Caco-2 (cell line): Measurements from ENCODE around the gene HNF1A. TPM values are rescaled to one million over a fixed set of nuclear protein-coding genes. Genes with fewer than 3 reads are reported as not detected.

Experiments
- BruUV-seq: library from RNA; stranded (reverse); fragments of 400-500 nt; replicated peaks from 2 replicates; lab custom pipeline; 2021; lab: Mats Ljungman, UMichigan
- CTCF ChIA-PET: fragments of 300-600 bp; sonication (Branson Sonifier 250); formaldehyde crosslinking; loops from one replicate; lab custom pipeline; 2022; ENCODE audit warnings: antibody characterized with exemption; lab: Charles Lee
- POLR2A ChIA-PET: fragments of 300-600 bp; sonication (Branson Sonifier 250); formaldehyde crosslinking; loops from one replicate; lab custom pipeline; 2022; ENCODE audit warnings: antibody characterized with exemption; lab: Charles Lee
- DNase-seq, 2 experiments: peaks; one replicate each; pipeline versions ENCODE4 v3.0.0 to v3.0.0-alpha.2; 2020 to 2022
- H3K27me3 ChIP-seq: replicated peaks from 2 replicates; pipeline ENCODE4 v1.6.0; 2011; ENCODE audit warnings: low read length; ENCODE audit not compliant: control insufficient read depth, insufficient read depth
- H3K36me3 ChIP-seq: 2 replicates; pipeline ENCODE4 v1.5.1; 2011; ENCODE audit warnings: low read length; ENCODE audit not compliant: control insufficient read depth, insufficient read depth
- H3K4me1 ChIP-seq: fragments of 250-450 bp; sonication (Bioruptor Pico); 2 replicates; pipeline ENCODE4 v1.5.1; 2020; ENCODE audit warnings: mild to moderate bottlenecking
- H3K4me3 ChIP-seq: 2 replicates; pipeline ENCODE4 v1.5.1; 2011; ENCODE audit warnings: low read depth, mild to moderate bottlenecking, control low read depth, low read length
- H3K9me3 ChIP-seq: fragments of 250-450 bp; sonication (Bioruptor Pico); 2 replicates; pipeline ENCODE4 v1.5.1; 2020; ENCODE audit warnings: mild to moderate bottlenecking, moderate library complexity
- H3K27ac Mint-ChIP-seq: one replicate; pipeline ENCODE4 v1.8.0; 2022; ENCODE audit warnings: mixed read lengths; ENCODE audit not compliant: unreplicated experiment
- H3K27me3 Mint-ChIP-seq: one replicate; pipeline ENCODE4 v1.8.0; 2022; ENCODE audit warnings: mixed read lengths; ENCODE audit not compliant: insufficient read depth, unreplicated experiment
- H3K36me3 Mint-ChIP-seq: one replicate; pipeline ENCODE4 v1.8.0; 2022; ENCODE audit warnings: mild to moderate bottlenecking, mixed read lengths; ENCODE audit not compliant: insufficient read depth, unreplicated experiment
- H3K4me1 Mint-ChIP-seq: one replicate; pipeline ENCODE4 v1.8.0; 2022; ENCODE audit warnings: low read depth, mixed read lengths; ENCODE audit not compliant: unreplicated experiment
- H3K4me3 Mint-ChIP-seq: one replicate; pipeline ENCODE4 v1.8.0; 2022; ENCODE audit warnings: mild to moderate bottlenecking, moderate library complexity, mixed read lengths; ENCODE audit not compliant: unreplicated experiment
- H3K9me3 Mint-ChIP-seq: one replicate; pipeline ENCODE4 v1.8.0; 2022; ENCODE audit warnings: mixed read lengths; ENCODE audit not compliant: unreplicated experiment
- CTCF ChIP-seq, 2 experiments: fragments of 200-600 bp in 1 of 2; IDR thresholded peaks; 1 replicate in 1 of 2; 2 replicates in 1 of 2; pipeline versions ENCODE4 v1.5.1 to v1.8.0; 2011 to 2022; ENCODE audit warnings: antibody characterized with exemption in 1 of 2, control low read depth in 1 of 2, inconsistent platforms in 1 of 2, low read depth in 1 of 2, low read length in 1 of 2, mild to moderate bottlenecking in 1 of 2, moderate library complexity in 1 of 2; ENCODE audit not compliant: insufficient read depth in 1 of 2, severe bottlenecking in 1 of 2, unreplicated experiment in 1 of 2
- intact Hi-C: fragments of 100-400 bp; cut with micrococcal nuclease; formaldehyde crosslinking; loops from one replicate; pipeline ENCODE4 v1.10.0; 2022; ENCODE audit not compliant: unreplicated experiment
- total RNA-seq: library from RNA; stranded (reverse); gene quantifications from 2 replicates; pipeline ENCODE4 v1.2.3, GENCODE V29; 2022

Gene HNF1A
- total RNA-seq, 1 experiment from 2014 or later = 41.2 TPM

DNA sequence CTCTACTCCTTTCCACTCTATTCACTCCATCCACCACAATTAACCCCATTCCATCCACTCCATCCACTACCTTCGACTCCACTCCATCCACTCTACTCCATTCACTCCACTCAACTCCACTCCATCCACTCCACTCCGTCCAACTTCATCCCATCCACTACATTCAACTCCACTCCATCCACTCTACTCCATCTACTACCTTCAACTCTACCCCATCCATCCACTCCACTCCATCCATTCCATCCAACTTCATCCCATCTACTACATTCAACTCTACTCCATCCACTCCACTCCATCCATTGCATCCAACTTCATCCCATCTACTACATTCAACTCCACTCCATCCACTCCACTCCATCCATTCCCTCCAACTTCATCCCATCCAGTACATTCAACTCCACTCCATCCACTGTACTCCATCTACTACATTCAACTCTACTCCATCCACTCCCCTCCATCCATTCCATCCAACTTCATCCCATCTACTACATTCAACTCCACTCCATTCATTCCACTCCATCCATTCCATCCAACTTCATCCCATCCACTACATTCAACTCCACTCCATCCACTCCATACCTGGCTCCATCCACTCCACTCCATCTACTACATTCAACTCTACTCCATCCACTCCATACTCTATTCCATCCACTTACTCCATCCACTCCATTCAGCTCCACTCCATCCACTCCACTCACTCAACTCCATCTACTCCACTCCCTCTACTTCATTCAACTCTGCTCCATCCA lies 16.4 kb downstream of the HNF1A start:
- BruUV-seq = no TSS peak
- H3K4me1 Mint-ChIP-seq = no peaks in the 10 kb centered on the region
- ChIA-PET POLR2A (no interaction called here), CTCF (no interaction called here)
- peaks cover 6% of the 10 kb centered on the region; the same call in 1 of the 2 replicates for H3K36me3 ChIP-seq
- no peak overlapping the region for H3K27ac Mint-ChIP-seq
- TF ChIP-seq CTCF (IDR thresholded peaks at IDR 0.05; ENCODE audit: insufficient read depth in 1 of 2, low read depth in 1 of 2, low read length in 1 of 2, severe bottlenecking in 1 of 2, unreplicated experiment in 1 of 2) = no peak
- no peaks in the 10 kb centered on the region for H3K9me3 ChIP-seq
- no peaks in the 10 kb centered on the region for H3K27me3 Mint-ChIP-seq
- peaks cover 55% of the 10 kb centered on the region for H3K36me3 Mint-ChIP-seq
- intact Hi-C loops = no loop called here
- no peaks in the 10 kb centered on the region for H3K4me1 ChIP-seq
- H3K4me3 ChIP-seq = no peak overlapping the region
- no peak overlapping the region for H3K4me3 Mint-ChIP-seq
- DNase-seq = no peak
- H3K27me3 ChIP-seq = no peaks in the 10 kb centered on the region
- peaks cover 14% of the 10 kb centered on the region for H3K9me3 Mint-ChIP-seq

DNA sequence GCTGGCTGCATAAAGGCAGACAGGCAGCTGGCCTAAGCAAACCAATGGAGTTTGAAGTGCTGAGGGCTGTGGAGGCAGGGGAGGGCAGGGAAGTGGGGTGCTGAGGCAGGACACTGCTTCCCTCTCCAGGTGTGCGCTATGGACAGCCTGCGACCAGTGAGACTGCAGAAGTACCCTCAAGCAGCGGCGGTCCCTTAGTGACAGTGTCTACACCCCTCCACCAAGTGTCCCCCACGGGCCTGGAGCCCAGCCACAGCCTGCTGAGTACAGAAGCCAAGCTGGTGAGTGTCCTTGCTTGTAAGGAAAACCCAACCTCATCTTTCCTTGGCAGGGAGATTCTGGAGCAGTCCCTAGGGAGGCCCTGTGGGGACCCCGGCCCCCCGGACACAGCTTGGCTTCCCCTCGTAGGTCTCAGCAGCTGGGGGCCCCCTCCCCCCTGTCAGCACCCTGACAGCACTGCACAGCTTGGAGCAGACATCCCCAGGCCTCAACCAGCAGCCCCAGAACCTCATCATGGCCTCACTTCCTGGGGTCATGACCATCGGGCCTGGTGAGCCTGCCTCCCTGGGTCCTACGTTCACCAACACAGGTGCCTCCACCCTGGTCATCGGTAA lies 17.9 kb downstream of the HNF1A start:
- Histone ChIP-seq H3K4me1 (no peaks in the 10 kb centered on the region), H3K27me3 (no peaks in the 10 kb centered on the region), H3K4me3 (no peak overlapping the region), H3K36me3 (peaks cover 10% of the 10 kb centered on the region), H3K9me3 (no peaks in the 10 kb centered on the region)
- H3K4me3 Mint-ChIP-seq = no peak overlapping the region
- no peak overlapping the region for H3K27ac Mint-ChIP-seq
- POLR2A ChIA-PET = no interaction called here
- H3K9me3 Mint-ChIP-seq = peaks cover 14% of the 10 kb centered on the region
- intact Hi-C loops = no loop called here
- peaks cover 60% of the 10 kb centered on the region for H3K36me3 Mint-ChIP-seq
- CTCF ChIA-PET = no interaction called here
- BruUV-seq = no TSS peak
- no peaks in the 10 kb centered on the region for H3K4me1 Mint-ChIP-seq
- no peak for TF ChIP-seq CTCF (IDR thresholded peaks at IDR 0.05; ENCODE audit: insufficient read depth in 1 of 2, low read depth in 1 of 2, low read length in 1 of 2, severe bottlenecking in 1 of 2, unreplicated experiment in 1 of 2)
- no peak for DNase-seq
- no peaks in the 10 kb centered on the region for H3K27me3 Mint-ChIP-seq

DNA sequence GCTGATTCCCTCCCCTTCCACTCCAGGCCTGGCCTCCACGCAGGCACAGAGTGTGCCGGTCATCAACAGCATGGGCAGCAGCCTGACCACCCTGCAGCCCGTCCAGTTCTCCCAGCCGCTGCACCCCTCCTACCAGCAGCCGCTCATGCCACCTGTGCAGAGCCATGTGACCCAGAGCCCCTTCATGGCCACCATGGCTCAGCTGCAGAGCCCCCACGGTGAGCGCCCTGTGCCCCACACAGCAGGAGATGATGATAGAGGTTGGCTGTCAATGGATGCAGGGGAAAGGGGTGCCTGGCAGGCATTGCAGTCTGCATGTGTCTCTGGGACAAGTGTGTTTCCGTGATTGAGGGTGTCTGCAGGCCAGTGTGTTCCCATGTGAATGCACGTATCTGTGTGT lies 19.1 kb downstream of the HNF1A start:
- Mint-ChIP-seq H3K27ac (no peak overlapping the region), H3K4me1 (no peaks in the 10 kb centered on the region), H3K4me3 (no peak overlapping the region), H3K9me3 (peaks cover 14% of the 10 kb centered on the region), H3K36me3 (peaks cover 72% of the 10 kb centered on the region), H3K27me3 (no peaks in the 10 kb centered on the region)
- no peaks in the 10 kb centered on the region for H3K4me1 ChIP-seq
- ChIA-PET POLR2A (no interaction called here), CTCF (no interaction called here)
- intact Hi-C loops = no loop called here
- no peak overlapping the region for H3K4me3 ChIP-seq
- no peaks in the 10 kb centered on the region for H3K27me3 ChIP-seq
- no peak for TF ChIP-seq CTCF (IDR thresholded peaks at IDR 0.05; ENCODE audit: insufficient read depth in 1 of 2, low read depth in 1 of 2, low read length in 1 of 2, severe bottlenecking in 1 of 2, unreplicated experiment in 1 of 2)
- no peaks in the 10 kb centered on the region for H3K9me3 ChIP-seq
- DNase-seq = no peak
- peaks cover 10% of the 10 kb centered on the region for H3K36me3 ChIP-seq
- BruUV-seq = no TSS peak
